Calu3 (cell line): ENCODE measurements around the gene SLC2A5. TPM values are rescaled to one million over a fixed set of nuclear protein-coding genes. Genes with fewer than 3 reads are reported as not detected.

Experiments used
- BruUV-seq: library from RNA; stranded (reverse); fragments of 400-500 nt; replicated peaks from 2 replicates; lab custom pipeline; 2021; lab: Mats Ljungman, UMichigan
- CTCF ChIA-PET: fragments of 300-600 bp; sonication (Branson Sonifier 250); formaldehyde crosslinking; loops from one replicate; lab custom pipeline; 2022; ENCODE audit warnings: antibody characterized with exemption; lab: Charles Lee
- DNase-seq: peaks from one replicate; pipeline ENCODE4 v3.0.0; 2022
- H3K27ac Mint-ChIP-seq: one replicate; pipeline ENCODE4 v1.8.0; 2022; ENCODE audit warnings: mixed read lengths; ENCODE audit not compliant: unreplicated experiment
- H3K27me3 Mint-ChIP-seq: one replicate; pipeline ENCODE4 v1.8.0; 2022; ENCODE audit warnings: mixed read lengths; ENCODE audit not compliant: unreplicated experiment
- H3K36me3 Mint-ChIP-seq: one replicate; pipeline ENCODE4 v1.8.0; 2022; ENCODE audit warnings: mild to moderate bottlenecking, moderate library complexity, mixed read lengths; ENCODE audit not compliant: insufficient read depth, unreplicated experiment
- H3K4me1 Mint-ChIP-seq: one replicate; pipeline ENCODE4 v1.8.0; 2022; ENCODE audit warnings: mild to moderate bottlenecking, low read depth, mixed read lengths; ENCODE audit not compliant: unreplicated experiment
- H3K4me3 Mint-ChIP-seq: one replicate; pipeline ENCODE4 v1.8.0; 2022; ENCODE audit warnings: mild to moderate bottlenecking, low read depth, moderate library complexity, mixed read lengths; ENCODE audit not compliant: unreplicated experiment
- H3K9me3 Mint-ChIP-seq: one replicate; pipeline ENCODE4 v1.8.0; 2022; ENCODE audit warnings: low read depth, mixed read lengths; ENCODE audit not compliant: unreplicated experiment
- CTCF ChIP-seq: fragments of 200-600 bp; IDR thresholded peaks from one replicate; pipeline ENCODE4 v1.8.0; 2022; ENCODE audit warnings: antibody characterized with exemption; ENCODE audit not compliant: unreplicated experiment
- intact Hi-C: fragments of 100-400 bp; cut with micrococcal nuclease; formaldehyde crosslinking; loops from one replicate; pipeline ENCODE4 v1.10.0; 2022; ENCODE audit not compliant: unreplicated experiment
- total RNA-seq: library from RNA; stranded (reverse); gene quantifications from 2 replicates; pipeline ENCODE4 v1.2.3, GENCODE V29; 2022

Gene SLC2A5
- total RNA-seq, 1 experiment from 2014 or later = 0.33 TPM

- intact Hi-C loops = no loop called here
- Mint-ChIP-seq H3K27me3 (no peaks in the 10 kb centered on the region), H3K27ac (no peak overlapping the region), H3K4me3 (no peak overlapping the region), H3K9me3 (no peaks in the 10 kb centered on the region), H3K36me3 (no peaks in the 10 kb centered on the region), H3K4me1 (no peaks in the 10 kb centered on the region)
- no TSS peak for BruUV-seq
- CTCF ChIA-PET = no interaction called here
- TF ChIP-seq CTCF = no peak
- DNase-seq = no peak
Measured at GRCh38 chr1:9071554-9072235, 2.3 kb upstream of the SLC2A5 start.

DNA sequence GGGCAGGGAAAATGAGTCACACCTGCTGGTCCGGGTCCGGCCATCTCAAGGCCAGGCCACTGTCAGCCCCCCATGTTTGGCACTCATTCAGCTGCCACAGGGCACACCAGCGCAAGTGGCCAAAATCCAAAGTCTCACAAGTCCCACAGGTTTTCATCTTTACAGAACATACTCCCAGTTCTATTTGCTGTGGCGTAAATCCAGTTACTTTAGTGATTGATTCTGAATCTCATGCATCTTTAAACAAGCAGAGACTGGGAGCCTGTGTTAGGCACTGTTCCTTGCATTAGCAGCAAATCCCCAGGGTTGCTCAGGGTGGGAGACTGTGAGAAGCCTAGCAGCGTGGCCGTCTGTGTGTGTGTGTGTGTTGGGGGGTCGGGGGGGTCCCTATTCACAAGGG, 1.1 kb upstream of the SLC2A5 start:
- H3K9me3 Mint-ChIP-seq = no peaks in the 10 kb centered on the region
- H3K4me1 Mint-ChIP-seq = no peaks in the 10 kb centered on the region
- no peak overlapping the region for H3K4me3 Mint-ChIP-seq
- no peak overlapping the region for H3K27ac Mint-ChIP-seq
- no peaks in the 10 kb centered on the region for H3K36me3 Mint-ChIP-seq
- intact Hi-C loops = no loop called here
- no peak for DNase-seq
- BruUV-seq = no TSS peak
- TF ChIP-seq CTCF = no peak
- H3K27me3 Mint-ChIP-seq = no peaks in the 10 kb centered on the region
- CTCF ChIA-PET = interaction anchor here (0.7 kb wide), 2 partner anchors 132 to 771 kb away, joined by 3 read pairs; no protein-coding TSS in a partner anchor

DNA sequence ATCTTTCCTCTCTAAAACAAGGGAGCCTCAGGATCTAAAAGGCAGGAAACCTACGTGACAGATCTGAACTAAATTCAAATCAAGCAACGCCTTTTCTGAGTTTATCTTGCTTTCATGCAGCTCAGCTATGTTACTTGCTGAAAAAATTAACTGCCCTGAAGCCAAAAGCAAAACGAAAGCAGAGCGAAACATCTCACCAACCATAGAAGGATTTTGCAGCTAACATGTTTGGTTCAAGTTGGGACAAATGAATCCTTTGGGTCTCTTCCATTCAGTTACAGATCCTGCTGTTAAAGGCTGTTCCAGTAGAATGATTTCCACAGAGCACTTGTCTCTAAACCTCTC, 482 bp downstream of the SLC2A5 start:
- H3K27ac Mint-ChIP-seq = no peak overlapping the region
- no peak overlapping the region for H3K4me3 Mint-ChIP-seq
- BruUV-seq = no TSS peak
- intact Hi-C loops = no loop called here
- H3K27me3 Mint-ChIP-seq = no peaks in the 10 kb centered on the region
- DNase-seq = no peak
- H3K36me3 Mint-ChIP-seq = no peaks in the 10 kb centered on the region
- CTCF ChIA-PET = no interaction called here
- no peak for TF ChIP-seq CTCF
- H3K9me3 Mint-ChIP-seq = no peaks in the 10 kb centered on the region
- no peaks in the 10 kb centered on the region for H3K4me1 Mint-ChIP-seq

- no peaks in the 10 kb centered on the region for H3K27me3 Mint-ChIP-seq
- intact Hi-C loops = no loop called here
- CTCF ChIA-PET = no interaction called here
- no peak overlapping the region for H3K27ac Mint-ChIP-seq
- H3K4me1 Mint-ChIP-seq = no peaks in the 10 kb centered on the region
- H3K36me3 Mint-ChIP-seq = no peaks in the 10 kb centered on the region
- DNase-seq = no peak
- H3K4me3 Mint-ChIP-seq = no peak overlapping the region
- no peak for TF ChIP-seq CTCF
- H3K9me3 Mint-ChIP-seq = no peaks in the 10 kb centered on the region
- no TSS peak for BruUV-seq
Measured at GRCh38 chr1:9066945-9067807, 2.3 kb downstream of the SLC2A5 start.
